ENCODE measurements around the gene HOXB7. TPM values are rescaled to one million over a fixed set of nuclear protein-coding genes. Genes with fewer than 3 reads are reported as not detected.

HOXB7 gene
- total RNA-seq, 2 experiments from 2014 or later, result 9.2 to 16.3 TPM

DNA sequence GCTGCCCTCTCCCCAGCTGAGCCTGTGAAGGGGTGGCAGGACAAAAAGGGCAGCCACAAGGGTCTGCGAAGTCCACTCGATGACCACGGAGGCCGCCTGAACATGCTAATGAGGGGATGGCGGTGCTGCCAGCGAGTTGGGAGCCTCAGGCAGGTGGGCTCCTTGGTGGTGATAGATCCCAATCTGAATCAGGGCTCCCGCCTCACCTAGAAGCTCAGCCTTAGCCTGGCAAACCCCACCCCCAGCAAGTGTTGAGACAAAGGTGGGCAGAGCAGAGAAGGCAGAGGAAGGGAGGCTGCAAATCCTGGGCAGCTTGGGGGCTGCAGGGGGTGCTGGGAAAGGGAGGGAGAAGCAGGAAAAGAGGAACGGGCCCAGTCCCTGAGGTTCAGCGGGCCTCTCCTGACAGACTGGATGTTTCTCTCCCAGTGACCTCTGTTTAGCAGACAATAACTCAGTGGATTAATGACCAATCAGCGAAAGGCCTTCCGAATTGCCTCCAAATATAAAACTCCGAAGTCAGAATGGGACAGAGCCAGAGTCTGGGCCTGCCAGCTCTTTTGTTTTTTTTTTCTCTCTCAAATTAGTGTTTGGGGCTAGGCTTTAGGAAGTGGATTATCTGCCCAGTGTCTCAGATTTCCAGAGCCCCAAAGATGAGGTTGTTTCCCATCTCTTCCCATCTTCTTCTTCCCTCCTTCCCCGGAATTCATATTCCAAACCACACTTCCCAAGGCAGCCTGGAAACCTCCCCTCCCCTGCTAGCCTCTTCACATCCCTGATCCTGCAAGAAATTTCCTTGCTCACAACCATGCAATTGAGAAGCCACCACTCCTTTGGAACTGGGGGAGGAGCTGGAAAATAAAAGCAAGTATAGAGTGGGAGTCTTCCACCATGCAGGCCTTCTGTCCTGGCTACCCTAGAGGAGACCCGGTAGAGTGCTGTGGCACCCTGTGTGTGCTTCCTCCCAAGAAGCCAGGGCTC is 50.7 kb downstream of the HOXB7 start:
- Histone ChIP-seq H3K9me3 (ENCODE audit: low read length) (no peaks in the 10 kb centered on the region), H3K4me2 (ENCODE audit: low read length) (no peak overlapping the region), H3K27ac (ENCODE audit: low read depth, low read length, poor library complexity, severe bottlenecking) (no peak overlapping the region), H3K36me3 (ENCODE audit: insufficient read depth, low read length) (no peaks in the 10 kb centered on the region), H3K4me3 (ENCODE audit: low read depth, low read length, poor library complexity, severe bottlenecking) (no peak overlapping the region), H3K79me2 (ENCODE audit: insufficient read depth, low read depth, low read length) (no peaks in the 10 kb centered on the region), H4K20me1 (ENCODE audit: insufficient read depth, low read length) (no peaks in the 10 kb centered on the region), H3K9me2 (ENCODE audit: insufficient read depth, low read length) (no peaks in the 10 kb centered on the region), H3K4me1 (ENCODE audit: insufficient read depth, low read length, poor library complexity, severe bottlenecking) (no peaks in the 10 kb centered on the region), H2AFZ (ENCODE audit: low read length) (no peak overlapping the region)
- TF ChIP-seq EZH2phosphoT487 (IDR thresholded peaks at IDR 0.05; ENCODE audit: borderline replicate concordance, low read depth, low read length), result no peak
- TF ChIP-seq, protein P1, sequence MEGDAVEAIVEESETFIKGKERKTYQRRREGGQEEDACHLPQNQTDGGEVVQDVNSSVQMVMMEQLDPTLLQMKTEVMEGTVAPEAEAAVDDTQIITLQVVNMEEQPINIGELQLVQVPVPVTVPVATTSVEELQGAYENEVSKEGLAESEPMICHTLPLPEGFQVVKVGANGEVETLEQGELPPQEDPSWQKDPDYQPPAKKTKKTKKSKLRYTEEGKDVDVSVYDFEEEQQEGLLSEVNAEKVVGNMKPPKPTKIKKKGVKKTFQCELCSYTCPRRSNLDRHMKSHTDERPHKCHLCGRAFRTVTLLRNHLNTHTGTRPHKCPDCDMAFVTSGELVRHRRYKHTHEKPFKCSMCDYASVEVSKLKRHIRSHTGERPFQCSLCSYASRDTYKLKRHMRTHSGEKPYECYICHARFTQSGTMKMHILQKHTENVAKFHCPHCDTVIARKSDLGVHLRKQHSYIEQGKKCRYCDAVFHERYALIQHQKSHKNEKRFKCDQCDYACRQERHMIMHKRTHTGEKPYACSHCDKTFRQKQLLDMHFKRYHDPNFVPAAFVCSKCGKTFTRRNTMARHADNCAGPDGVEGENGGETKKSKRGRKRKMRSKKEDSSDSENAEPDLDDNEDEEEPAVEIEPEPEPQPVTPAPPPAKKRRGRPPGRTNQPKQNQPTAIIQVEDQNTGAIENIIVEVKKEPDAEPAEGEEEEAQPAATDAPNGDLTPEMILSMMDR (conservative IDR thresholded peaks at IDR 0.05; ENCODE audit: low read length), result no peak
- intact Hi-C loops (cut with micrococcal nuclease; ENCODE audit: unreplicated experiment), result no loop called here
- no TSS peak for BruUV-seq (replicated peaks)
- DNase-seq (ENCODE audit: low spot score), result no peak
- ChIA-PET POLR2A (no interaction called here), CTCF (ENCODE audit: unreplicated experiment) (interaction anchor here (0.6 kb wide), 1 partner anchor 678 kb away, joined by 4 read pairs; no protein-coding TSS in a partner anchor)

DNA sequence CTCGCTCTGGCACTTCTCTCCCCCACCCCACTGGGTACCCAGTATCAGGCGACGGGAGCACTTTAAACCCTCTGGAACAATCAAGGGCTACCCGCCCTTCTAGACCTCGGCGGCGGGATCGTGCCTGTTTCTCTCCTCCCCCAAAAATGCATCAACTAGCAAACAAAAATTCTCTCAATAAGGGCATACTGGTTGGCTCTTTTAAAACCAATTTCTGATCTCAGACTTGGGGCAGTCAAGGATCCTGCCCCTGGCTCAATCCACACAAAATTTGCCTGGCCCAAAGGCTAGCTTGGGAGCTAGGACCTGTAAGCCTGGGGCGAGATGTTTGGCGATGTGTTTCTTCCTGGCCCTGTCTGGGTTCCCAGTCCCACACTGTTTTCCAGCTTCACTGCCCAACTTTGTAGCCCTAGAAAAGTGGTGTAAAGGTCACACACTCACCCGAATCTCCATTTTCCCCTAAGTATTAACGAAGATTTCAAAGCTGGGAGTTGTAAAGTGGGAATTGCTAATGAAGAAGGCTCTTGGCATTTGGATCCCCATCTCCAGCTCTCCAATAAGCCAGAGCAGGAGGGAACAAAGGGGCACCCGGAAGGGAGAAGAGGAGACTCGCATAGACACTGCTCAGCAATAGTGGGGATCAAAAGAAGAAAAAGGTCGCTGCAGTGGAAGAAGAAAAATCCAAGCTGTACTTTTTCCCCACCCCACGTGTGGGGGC is 51.5 kb downstream of the HOXB7 start:
- Histone ChIP-seq H2AFZ (ENCODE audit: low read length) (no peak overlapping the region), H3K4me1 (ENCODE audit: insufficient read depth, low read length, poor library complexity, severe bottlenecking) (no peaks in the 10 kb centered on the region), H3K4me2 (ENCODE audit: low read length) (no peak overlapping the region), H3K79me2 (ENCODE audit: insufficient read depth, low read depth, low read length) (no peaks in the 10 kb centered on the region), H3K9me2 (ENCODE audit: insufficient read depth, low read length) (no peaks in the 10 kb centered on the region), H4K20me1 (ENCODE audit: insufficient read depth, low read length) (no peaks in the 10 kb centered on the region), H3K36me3 (ENCODE audit: insufficient read depth, low read length) (no peaks in the 10 kb centered on the region), H3K9me3 (ENCODE audit: low read length) (no peaks in the 10 kb centered on the region), H3K27ac (ENCODE audit: low read depth, low read length, poor library complexity, severe bottlenecking) (no peak overlapping the region), H3K4me3 (ENCODE audit: low read depth, low read length, poor library complexity, severe bottlenecking) (no peak overlapping the region)
- ChIA-PET POLR2A (no interaction called here), CTCF (ENCODE audit: unreplicated experiment) (no interaction called here)
- no TSS peak for BruUV-seq (replicated peaks)
- DNase-seq (ENCODE audit: low spot score), result no peak
- intact Hi-C loops (cut with micrococcal nuclease; ENCODE audit: unreplicated experiment), result no loop called here
- no peak for TF ChIP-seq EZH2phosphoT487 (IDR thresholded peaks at IDR 0.05; ENCODE audit: borderline replicate concordance, low read depth, low read length)
- TF ChIP-seq, protein P1 (conservative IDR thresholded peaks at IDR 0.05; ENCODE audit: low read length), result no peak

DNA sequence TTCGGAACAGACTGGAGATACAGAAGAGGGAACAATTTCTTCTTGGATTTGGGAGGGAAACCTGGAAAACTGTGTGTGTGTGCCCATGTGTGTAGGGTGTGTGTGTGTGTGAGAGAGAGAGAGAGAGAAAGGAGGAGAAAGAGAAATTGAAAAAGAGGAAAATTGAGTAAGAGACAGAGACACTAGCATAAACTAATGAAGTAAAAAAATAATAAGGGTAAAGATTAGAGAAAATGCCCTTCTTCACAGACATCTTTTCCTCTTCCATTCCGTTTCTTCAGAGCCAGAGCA is 52.0 kb downstream of the HOXB7 start:
- intact Hi-C loops (cut with micrococcal nuclease; ENCODE audit: unreplicated experiment), result no loop called here
- Histone ChIP-seq H4K20me1 (ENCODE audit: insufficient read depth, low read length) (no peaks in the 10 kb centered on the region), H3K4me2 (ENCODE audit: low read length) (no peak overlapping the region), H2AFZ (ENCODE audit: low read length) (no peak overlapping the region), H3K4me1 (ENCODE audit: insufficient read depth, low read length, poor library complexity, severe bottlenecking) (no peaks in the 10 kb centered on the region), H3K4me3 (ENCODE audit: low read depth, low read length, poor library complexity, severe bottlenecking) (no peak overlapping the region), H3K36me3 (ENCODE audit: insufficient read depth, low read length) (no peaks in the 10 kb centered on the region), H3K9me2 (ENCODE audit: insufficient read depth, low read length) (no peaks in the 10 kb centered on the region), H3K27ac (ENCODE audit: low read depth, low read length, poor library complexity, severe bottlenecking) (no peak overlapping the region), H3K79me2 (ENCODE audit: insufficient read depth, low read depth, low read length) (no peaks in the 10 kb centered on the region), H3K9me3 (ENCODE audit: low read length) (no peaks in the 10 kb centered on the region)
- CTCF ChIA-PET (ENCODE audit: unreplicated experiment), result no interaction called here
- POLR2A ChIA-PET, result no interaction called here
- TF ChIP-seq, protein P1 (conservative IDR thresholded peaks at IDR 0.05; ENCODE audit: low read length), result no peak
- TF ChIP-seq EZH2phosphoT487 (IDR thresholded peaks at IDR 0.05; ENCODE audit: borderline replicate concordance, low read depth, low read length), result no peak
- DNase-seq (ENCODE audit: low spot score), result no peak
- no TSS peak for BruUV-seq (replicated peaks)

All from OCI-LY7 (cell line).